ENCODE measurements around the gene TMEM30A. TPM values are rescaled to one million over a fixed set of nuclear protein-coding genes. Genes with fewer than 3 reads are reported as not detected.

The TMEM30A gene
- total and polyA plus RNA-seq, 2 of the 13 experiments (the other 11 are each of a cell fraction or from before 2014, with no cell fraction given): 17.6 to 54.4 TPM

DNA sequence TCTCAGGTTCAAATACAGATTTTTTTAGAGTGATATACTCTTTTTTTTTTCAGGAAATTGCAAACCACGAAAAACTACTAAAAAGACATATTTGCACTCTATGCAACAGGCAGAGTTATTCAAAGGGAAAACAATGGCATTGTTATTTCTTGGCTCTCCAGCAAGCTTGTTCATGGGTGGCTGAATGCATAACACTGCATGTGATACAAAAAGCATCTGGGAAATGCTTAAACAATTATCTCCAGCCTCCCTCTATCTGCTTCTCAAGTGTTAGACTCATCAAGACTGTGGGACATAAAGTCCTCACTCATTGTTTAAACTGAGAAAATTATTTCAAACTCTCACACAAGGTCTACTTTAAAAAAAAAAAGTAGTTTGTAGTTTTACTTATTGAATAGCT is 71.5 kb downstream of the TMEM30A start (continued):
- TF ChIP-seq, protein P1, sequence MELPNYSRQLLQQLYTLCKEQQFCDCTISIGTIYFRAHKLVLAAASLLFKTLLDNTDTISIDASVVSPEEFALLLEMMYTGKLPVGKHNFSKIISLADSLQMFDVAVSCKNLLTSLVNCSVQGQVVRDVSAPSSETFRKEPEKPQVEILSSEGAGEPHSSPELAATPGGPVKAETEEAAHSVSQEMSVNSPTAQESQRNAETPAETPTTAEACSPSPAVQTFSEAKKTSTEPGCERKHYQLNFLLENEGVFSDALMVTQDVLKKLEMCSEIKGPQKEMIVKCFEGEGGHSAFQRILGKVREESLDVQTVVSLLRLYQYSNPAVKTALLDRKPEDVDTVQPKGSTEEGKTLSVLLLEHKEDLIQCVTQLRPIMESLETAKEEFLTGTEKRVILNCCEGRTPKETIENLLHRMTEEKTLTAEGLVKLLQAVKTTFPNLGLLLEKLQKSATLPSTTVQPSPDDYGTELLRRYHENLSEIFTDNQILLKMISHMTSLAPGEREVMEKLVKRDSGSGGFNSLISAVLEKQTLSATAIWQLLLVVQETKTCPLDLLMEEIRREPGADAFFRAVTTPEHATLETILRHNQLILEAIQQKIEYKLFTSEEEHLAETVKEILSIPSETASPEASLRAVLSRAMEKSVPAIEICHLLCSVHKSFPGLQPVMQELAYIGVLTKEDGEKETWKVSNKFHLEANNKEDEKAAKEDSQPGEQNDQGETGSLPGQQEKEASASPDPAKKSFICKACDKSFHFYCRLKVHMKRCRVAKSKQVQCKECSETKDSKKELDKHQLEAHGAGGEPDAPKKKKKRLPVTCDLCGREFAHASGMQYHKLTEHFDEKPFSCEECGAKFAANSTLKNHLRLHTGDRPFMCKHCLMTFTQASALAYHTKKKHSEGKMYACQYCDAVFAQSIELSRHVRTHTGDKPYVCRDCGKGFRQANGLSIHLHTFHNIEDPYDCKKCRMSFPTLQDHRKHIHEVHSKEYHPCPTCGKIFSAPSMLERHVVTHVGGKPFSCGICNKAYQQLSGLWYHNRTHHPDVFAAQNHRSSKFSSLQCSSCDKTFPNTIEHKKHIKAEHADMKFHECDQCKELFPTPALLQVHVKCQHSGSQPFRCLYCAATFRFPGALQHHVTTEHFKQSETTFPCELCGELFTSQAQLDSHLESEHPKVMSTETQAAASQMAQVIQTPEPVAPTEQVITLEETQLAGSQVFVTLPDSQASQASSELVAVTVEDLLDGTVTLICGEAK (IDR thresholded peaks at IDR 0.05): no peak
- TF ChIP-seq, protein P1 (CRISPR knock-in tag; IDR thresholded peaks at IDR 0.05): no peak
- TF ChIP-seq ISL2 (CRISPR knock-in tag; IDR thresholded peaks at IDR 0.05) (no peak), ZBTB38 (CRISPR knock-in tag; IDR thresholded peaks at IDR 0.05) (no peak), RXRA (CRISPR knock-in tag; IDR thresholded peaks at IDR 0.05) (no peak), SUZ12 (IDR thresholded peaks at IDR 0.05; ENCODE audit: low read depth, low read length) (no peak), TBP (CRISPR knock-in tag; IDR thresholded peaks at IDR 0.05) (no peak), YY1 (IDR thresholded peaks at IDR 0.05; ENCODE audit: insufficient read depth, insufficient replicate concordance, low read depth, low read length) (no peak), ZNF205 (CRISPR knock-in tag; IDR thresholded peaks at IDR 0.05) (no peak), MIER3 (CRISPR knock-in tag; IDR thresholded peaks at IDR 0.05; ENCODE audit: borderline replicate concordance) (no peak), RFX1 (IDR thresholded peaks at IDR 0.05) (no peak), EHMT2 (IDR thresholded peaks at IDR 0.05; ENCODE audit: borderline replicate concordance, low read depth, low read length) (no peak), FLYWCH1 (CRISPR knock-in tag; IDR thresholded peaks at IDR 0.05) (no peak), KLF11 (CRISPR knock-in tag; IDR thresholded peaks at IDR 0.05) (no peak)
- TF ChIP-seq, protein P2, sequence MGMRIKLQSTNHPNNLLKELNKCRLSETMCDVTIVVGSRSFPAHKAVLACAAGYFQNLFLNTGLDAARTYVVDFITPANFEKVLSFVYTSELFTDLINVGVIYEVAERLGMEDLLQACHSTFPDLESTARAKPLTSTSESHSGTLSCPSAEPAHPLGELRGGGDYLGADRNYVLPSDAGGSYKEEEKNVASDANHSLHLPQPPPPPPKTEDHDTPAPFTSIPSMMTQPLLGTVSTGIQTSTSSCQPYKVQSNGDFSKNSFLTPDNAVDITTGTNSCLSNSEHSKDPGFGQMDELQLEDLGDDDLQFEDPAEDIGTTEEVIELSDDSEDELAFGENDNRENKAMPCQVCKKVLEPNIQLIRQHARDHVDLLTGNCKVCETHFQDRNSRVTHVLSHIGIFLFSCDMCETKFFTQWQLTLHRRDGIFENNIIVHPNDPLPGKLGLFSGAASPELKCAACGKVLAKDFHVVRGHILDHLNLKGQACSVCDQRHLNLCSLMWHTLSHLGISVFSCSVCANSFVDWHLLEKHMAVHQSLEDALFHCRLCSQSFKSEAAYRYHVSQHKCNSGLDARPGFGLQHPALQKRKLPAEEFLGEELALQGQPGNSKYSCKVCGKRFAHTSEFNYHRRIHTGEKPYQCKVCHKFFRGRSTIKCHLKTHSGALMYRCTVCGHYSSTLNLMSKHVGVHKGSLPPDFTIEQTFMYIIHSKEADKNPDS (CRISPR knock-in tag; IDR thresholded peaks at IDR 0.05): no peak
- TF ChIP-seq, protein P3, sequence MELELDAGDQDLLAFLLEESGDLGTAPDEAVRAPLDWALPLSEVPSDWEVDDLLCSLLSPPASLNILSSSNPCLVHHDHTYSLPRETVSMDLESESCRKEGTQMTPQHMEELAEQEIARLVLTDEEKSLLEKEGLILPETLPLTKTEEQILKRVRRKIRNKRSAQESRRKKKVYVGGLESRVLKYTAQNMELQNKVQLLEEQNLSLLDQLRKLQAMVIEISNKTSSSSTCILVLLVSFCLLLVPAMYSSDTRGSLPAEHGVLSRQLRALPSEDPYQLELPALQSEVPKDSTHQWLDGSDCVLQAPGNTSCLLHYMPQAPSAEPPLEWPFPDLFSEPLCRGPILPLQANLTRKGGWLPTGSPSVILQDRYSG (CRISPR knock-in tag; IDR thresholded peaks at IDR 0.05): no peak

Data from HepG2 (cell line).